SH-SY5Y (cell line): Measurements from ENCODE around the gene SEC31B.

Source experiments
- GATA2 ChIP-seq: IDR thresholded peaks from 2 replicates; pipeline ENCODE4 v1.6.1; 2011; ENCODE audit warnings: mild to moderate bottlenecking, low read depth, low read length
- GATA3 ChIP-seq: IDR thresholded peaks from 2 replicates; pipeline ENCODE4 v1.6.1; 2011; ENCODE audit warnings: low read depth, mild to moderate bottlenecking, low read length, moderate library complexity

GRCh38 chr10:100524638-100525037 lies 5.0 kb upstream of the SEC31B start:
- no peak for TF ChIP-seq GATA3
- no peak for TF ChIP-seq GATA2
